Dermis blood vessel endothelial cell (primary cell): ENCODE measurements around the gene CNIH2. TPM values are rescaled to one million over a fixed set of nuclear protein-coding genes. Genes with fewer than 3 reads are reported as not detected.
"Not testable (repeated sequence)": the region's sequence is repeated elsewhere in the genome, so short reads cannot be mapped to it uniquely, and the experiment has no call there.

ENCODE experiments used
- DNase-seq: peaks from one replicate; pipeline ENCODE4 v3.0.0; 2010
- total RNA-seq: library from RNA; depleted of rRNA; stranded (reverse); fragments of >200 nt; gene quantifications from 2 replicates; pipeline ENCODE4 v1.2.3, GENCODE V29; 2014

CNIH2 gene
- total RNA-seq, 1 donor from 2014 or later, result not detected

DNA sequence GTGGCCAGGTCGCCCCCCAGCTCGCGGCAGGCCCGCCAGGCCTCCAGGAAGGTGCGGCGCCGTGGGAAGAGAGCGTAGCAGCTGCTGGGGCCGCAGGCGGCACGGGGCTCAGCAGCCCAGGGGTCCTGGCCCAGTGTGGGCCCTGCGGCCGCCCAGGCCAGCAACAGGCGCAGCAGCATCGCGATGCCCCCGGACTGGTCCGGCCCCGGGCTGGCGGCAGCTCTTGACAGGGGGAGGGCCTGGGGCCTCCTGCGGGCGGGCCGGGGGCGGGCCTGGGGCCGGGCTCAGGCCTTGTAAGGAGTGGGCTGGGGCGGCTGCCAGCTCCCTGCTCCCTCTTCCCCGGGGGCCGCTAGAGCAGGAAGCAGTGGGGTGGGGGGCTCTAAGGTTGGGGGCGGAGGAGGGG, 38.9 kb downstream of the CNIH2 start, which contains the start of gene CD248:
Gene CD248 (minus strand): TSS at position 196 of the 403 bp plus-strand sequence. CDS start 17 bp downstream, at position 179.
- DNase-seq, result peak; percentile 22

DNA sequence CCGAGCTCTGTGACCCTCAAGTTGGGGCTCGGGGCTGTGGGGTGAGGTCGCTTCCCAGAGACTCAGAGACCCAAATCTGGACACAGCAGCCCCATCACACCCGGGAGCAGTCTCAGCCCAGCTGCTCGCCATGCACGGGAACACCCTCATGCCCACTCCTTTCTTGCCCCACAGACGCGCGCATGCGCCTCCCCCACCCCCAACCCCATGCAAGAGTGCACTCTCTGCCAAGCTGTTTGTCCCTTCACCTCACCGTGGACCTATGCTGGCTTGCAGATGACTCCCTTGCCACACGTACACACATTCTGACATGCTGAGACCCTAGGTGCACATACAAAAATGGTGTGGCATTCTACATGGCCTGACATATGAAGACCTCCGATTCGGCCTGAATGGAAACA, 39.3 kb downstream of the CNIH2 start:
- peak; percentile 10 for DNase-seq

- no peak for DNase-seq
These were observed 40.0 kb downstream of the CNIH2 start for GRCh38 chr11:66317723-66318599.

GRCh38 chr11:66318600-66318970, 40.6 kb downstream of the CNIH2 start:
- no peak for DNase-seq

GRCh38 chr11:66320289-66320688, 42.3 kb downstream of the CNIH2 start:
- not testable (repeated sequence) for DNase-seq

DNA sequence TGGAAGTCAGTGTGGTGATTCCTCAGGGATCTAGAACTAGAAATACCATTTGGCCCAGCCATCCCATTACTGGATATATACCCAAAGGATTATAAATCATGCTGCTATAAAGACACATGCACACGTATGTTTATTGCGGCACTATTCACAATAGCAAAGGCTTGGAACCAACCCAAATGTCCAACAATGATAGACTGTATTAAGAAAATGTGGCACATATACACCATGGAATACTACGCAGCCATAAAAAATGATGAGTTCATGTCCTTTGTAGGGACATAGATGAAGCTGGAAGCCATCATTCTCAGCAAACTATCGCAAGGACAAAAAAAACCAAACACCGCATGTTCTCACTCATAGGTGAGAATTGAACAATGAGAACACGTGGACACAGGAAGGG, 42.8 kb downstream of the CNIH2 start:
- DNase-seq, result not testable (repeated sequence)

DNA sequence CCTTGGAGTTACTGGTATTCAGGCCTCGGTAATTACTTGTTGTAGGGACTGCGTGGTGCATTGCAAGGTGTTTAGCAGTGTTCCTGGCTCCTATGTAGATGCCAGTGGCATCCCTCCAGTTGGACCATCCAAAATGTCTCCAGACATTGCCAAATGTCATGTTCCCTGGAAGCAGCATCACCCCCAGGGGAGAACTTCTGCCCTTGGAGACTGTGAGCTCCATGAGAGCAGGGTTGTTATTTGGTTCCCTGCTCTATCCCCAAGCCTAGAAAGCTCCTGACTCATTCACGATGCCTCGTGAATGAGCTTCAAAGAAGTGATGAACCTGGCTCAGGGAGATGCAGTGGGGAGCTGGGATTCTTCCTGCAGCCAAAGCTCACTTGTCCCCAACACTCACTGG, 43.6 kb downstream of the CNIH2 start:
- DNase-seq, result no peak

DNA sequence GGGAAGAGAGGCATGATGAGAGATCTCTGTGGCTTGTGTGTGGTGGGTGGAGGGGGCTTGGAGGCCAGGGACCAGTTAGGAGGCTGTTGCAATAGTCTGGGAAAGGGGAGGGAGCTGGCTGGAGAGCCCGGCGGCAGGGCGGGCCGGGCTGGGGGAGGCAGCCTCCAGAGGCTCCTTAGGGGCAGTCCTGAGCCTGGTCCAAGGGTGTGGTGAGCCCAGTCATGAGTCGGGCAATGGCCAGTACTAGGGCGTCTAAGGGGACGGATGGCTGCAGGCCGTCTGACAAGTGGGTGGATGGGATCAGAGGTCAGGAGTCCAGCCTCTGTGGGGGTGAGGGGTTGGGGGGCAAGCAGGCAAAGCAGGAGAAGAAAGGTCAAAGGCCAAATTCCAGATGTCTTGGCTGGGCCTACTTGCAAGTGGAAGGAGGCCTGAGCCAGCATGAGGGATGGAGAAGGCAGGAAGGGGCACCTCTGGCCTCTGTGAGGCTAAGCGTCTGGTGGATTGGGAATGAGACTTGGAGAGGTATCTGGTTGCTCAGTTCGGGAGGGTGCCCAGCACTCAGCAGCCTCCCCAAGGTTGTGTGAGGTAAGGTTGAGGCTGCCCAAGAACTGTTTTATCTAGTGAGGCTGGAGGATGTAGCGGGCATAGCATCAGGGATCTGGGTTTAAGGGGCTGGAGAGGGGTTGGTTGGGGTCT, 44.9 kb downstream of the CNIH2 start:
- no peak for DNase-seq

DNA sequence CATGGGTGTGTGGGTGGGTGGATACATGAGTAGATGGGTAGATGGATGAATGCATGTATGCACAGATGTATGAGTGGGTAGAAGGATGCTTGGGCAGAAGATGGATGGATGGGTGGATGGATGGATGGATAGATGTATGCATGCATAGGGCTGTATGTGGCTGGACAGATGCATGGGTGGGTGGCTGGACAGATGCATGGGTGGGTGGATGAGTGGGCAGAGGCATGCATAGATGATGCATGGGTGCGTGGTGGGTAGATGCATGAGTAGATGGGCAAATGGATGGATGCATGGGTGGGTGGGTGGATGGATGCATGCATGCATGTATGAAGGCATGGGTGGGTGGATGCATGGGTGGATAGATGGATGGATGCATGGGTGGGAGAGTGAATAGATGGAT, 45.7 kb downstream of the CNIH2 start:
- no peak for DNase-seq

DNA sequence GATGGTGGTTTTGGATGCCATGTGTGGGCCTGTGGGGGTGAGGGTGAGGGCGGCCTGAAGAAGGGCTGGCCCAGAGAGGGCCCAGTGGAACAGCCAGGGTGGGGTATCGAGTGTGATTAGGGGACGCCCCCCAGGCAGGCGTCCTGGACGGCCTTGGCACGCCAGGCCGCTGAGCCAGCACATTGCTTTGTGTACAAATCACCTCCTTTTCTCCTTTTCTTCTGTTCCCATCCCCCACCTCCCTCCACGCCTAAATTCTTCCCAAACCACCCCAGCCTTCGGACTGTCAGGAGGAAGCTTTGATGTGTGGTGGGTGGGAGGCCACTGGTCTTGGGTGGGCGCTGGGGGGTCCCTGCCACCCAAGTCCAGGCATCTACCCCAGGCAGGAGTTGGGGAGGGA, 46.7 kb downstream of the CNIH2 start:
- no peak for DNase-seq

- no peak for DNase-seq
These were observed 47.3 kb downstream of the CNIH2 start for GRCh38 chr11:66325263-66325671.

DNA sequence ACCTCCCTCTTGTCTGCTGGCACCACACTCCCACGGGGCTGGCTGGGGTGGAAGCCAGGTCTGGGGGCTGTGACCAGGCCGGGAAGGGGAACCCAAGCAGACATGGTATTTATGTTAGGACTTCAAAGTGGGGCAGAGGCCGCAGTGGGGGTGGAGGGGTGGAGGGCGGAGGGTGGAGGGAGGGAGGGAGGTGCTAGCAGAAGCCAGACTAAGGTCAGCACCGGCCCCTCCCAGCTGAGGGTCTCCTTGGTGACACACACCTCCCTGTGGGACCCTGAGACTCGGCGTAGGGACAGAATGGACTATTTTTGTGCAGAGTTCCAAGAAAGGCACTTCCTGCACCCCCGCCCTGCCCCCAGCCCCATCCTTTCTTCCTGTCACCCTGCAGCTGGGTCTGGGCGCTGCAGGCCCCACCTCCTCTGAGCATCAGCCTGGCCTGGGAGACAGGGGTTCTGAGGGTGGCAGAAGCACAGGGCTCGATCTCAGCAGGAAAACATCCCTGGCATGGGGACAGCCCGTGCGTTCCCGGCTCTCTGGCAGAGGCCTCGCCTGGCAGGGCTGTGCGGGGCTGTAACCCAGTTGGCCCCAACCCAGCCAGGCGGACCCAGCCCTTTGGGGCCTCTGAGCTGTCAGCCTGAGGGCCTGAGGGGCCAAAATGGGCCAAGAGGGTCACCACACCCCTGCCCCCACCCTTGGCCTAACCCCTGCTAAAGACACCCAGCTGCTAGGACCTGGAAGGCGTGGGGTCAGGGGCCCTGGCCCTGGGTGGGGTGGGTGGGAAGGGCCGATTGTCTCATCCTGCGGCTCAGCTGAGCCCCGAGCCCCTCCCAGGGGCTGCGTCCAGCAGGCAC, 48.5 kb downstream of the CNIH2 start:
- DNase-seq, result no peak

DNA sequence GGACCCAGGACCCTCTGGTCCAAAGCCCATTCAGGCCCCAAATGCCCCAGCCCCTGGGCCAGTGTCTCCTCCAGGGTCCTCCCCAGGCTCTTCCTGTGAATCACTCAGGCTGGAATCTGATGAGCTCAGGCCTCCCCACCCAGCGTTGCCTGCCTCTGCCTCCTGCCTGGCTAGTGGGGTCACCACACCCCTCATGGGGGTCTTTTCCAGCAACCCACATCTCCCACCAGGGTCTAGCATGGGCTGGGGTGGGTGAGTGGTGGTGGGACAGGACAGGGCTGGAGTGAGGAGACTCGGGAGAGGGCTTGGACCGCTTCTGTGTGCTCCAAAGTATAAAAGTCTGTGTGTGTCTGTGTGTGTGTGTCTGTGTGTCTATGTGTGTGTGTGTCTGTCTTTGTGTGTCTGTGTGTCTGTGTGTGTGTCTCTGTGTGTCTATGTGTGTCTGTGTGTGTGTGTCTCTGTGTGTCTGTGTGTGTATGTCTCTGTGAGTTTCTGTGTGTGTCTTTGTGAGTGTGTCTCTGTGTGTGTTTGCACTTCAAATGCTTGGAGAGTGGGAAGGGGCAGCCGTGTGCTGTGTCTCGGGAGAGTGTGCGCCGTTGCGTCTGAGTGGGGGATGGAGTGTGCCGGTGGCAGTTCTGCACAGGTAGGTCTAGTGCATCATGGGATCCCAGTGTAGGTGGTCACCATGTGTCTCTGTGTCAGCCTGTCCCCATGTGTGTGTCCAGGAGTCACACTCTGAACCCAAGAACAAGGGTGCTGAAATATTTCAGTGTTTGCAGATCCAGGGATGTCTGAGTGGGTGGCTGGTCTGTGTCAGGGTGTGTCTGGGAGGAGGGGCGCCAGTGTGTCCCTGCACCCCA, 49.4 kb downstream of the CNIH2 start:
- no peak for DNase-seq

- DNase-seq, result no peak
These were observed 50.0 kb downstream of the CNIH2 start for GRCh38 chr11:66328031-66328301.

- DNase-seq, result peak; percentile 80
These were observed 50.5 kb downstream of the CNIH2 start for GRCh38 chr11:66328302-66329144.

GRCh38 chr11:66329165-66329673, 51.2 kb downstream of the CNIH2 start:
- no peak for DNase-seq

- DNase-seq, result no peak
These were observed 53.0 kb downstream of the CNIH2 start for GRCh38 chr11:66330931-66331330.

- DNase-seq, result no peak
These were observed 53.8 kb downstream of the CNIH2 start for GRCh38 chr11:66331542-66332370.

GRCh38 chr11:66332371-66333219, 54.6 kb downstream of the CNIH2 start:
- no peak for DNase-seq
